HCT116 (cell line): ENCODE measurements around the gene ADORA3. TPM values are rescaled to one million over a fixed set of nuclear protein-coding genes. Genes with fewer than 3 reads are reported as not detected.

Experiments used
- ATAC-seq: fragments of 200-7000 bp; cut with Tn5 transposase; 2 replicates; pipeline ENCODE4 v1.9.1; 2020; ENCODE audit warnings: mild to moderate bottlenecking, moderate library complexity
- Bru-seq: library from RNA; stranded (reverse); fragments of 400-500 nt; gene quantifications from one replicate; lab custom pipeline; 2021; lab: Mats Ljungman, UMichigan
- BruChase-seq, 2 experiments: library from RNA; stranded (reverse); fragments of 400-500 nt; gene quantifications; one replicate each; lab custom pipeline; 2021; lab: Mats Ljungman, UMichigan
- BruUV-seq: library from RNA; stranded (reverse); fragments of 400-500 nt; replicated peaks from 2 replicates; lab custom pipeline; 2021; lab: Mats Ljungman, UMichigan
- CTCF ChIA-PET: fragments of 300-600 bp; sonication (Branson Sonifier 250); formaldehyde crosslinking; loops from one replicate; lab custom pipeline; 2021; ENCODE audit warnings: antibody characterized with exemption; lab: Charles Lee
- POLR2A ChIA-PET: fragments of 300-600, 350-600 bp; sonication (Branson Sonifier 250); formaldehyde crosslinking; loops from one replicate; lab custom pipeline; 2021; ENCODE audit warnings: antibody characterized with exemption; lab: Charles Lee
- RAD21 ChIA-PET, 2 experiments: fragments of 300-600 bp; sonication (Branson Sonifier 250); formaldehyde crosslinking; loops; one replicate each; lab custom pipeline; 2023; ENCODE audit warnings: low total read pairs in 2 of 2; ENCODE audit not compliant: uncharacterized antibody in 2 of 2, unreplicated experiment in 2 of 2, low non-redundant PET in 1 of 2; lab: Charles Lee
- DNase-seq: peaks from one replicate; pipeline ENCODE4 v3.0.0-alpha.2; 2010; ENCODE audit warnings: low read depth, low spot score
- H2AFZ ChIP-seq: fragments of 200-600 bp; shearing (Covaris generic), sonication (generic); 2 replicates; pipeline ENCODE4 v1.6.1; 2017; ENCODE audit warnings: low read depth, mixed run types, mixed read lengths, antibody characterized with exemption, low read length; ENCODE audit not compliant: poor library complexity, severe bottlenecking
- H3K27ac ChIP-seq: 2 replicates; pipeline ENCODE4 v1.5.1; 2012; ENCODE audit warnings: low read depth, low read length
- H3K27me3 ChIP-seq: fragments of 200-600 bp; sonication (generic); 2 replicates; pipeline ENCODE4 v1.6.1; 2016; ENCODE audit warnings: mixed run types, low read length, mixed read lengths; ENCODE audit not compliant: insufficient read depth
- H3K36me3 ChIP-seq, 2 experiments: fragments of 200-500 bp in 1 of 2; fragments of 200-600 bp in 1 of 2; sonication (Bioruptor generic) in 1 of 2; sonication (generic) in 1 of 2; 2 replicates each; pipeline versions ENCODE4 v1.5.1 to v1.6.1; 2014 to 2016; ENCODE audit warnings: low read length in 2 of 2, inconsistent platforms in 1 of 2, mixed read lengths in 1 of 2, mixed run types in 1 of 2; ENCODE audit not compliant: insufficient read depth in 2 of 2, control insufficient read depth in 1 of 2
- H3K4me1 ChIP-seq, 2 experiments: fragments of 200-600 bp in 1 of 2; sonication (generic) in 1 of 2; 2 replicates each; pipeline versions ENCODE4 v1.5.1 to v1.6.1; 2012 to 2017; ENCODE audit warnings: low read length in 2 of 2, inconsistent platforms in 1 of 2, mild to moderate bottlenecking in 1 of 2, mixed read lengths in 1 of 2, mixed run types in 1 of 2, moderate library complexity in 1 of 2; ENCODE audit not compliant: insufficient read depth in 2 of 2, control insufficient read depth in 1 of 2
- H3K4me2 ChIP-seq: fragments of 200-600 bp; sonication (generic); 2 replicates; pipeline ENCODE4 v1.6.1; 2017; ENCODE audit warnings: mixed run types, low read length, mixed read lengths
- H3K4me3 ChIP-seq, 2 experiments: fragments of 200-600 bp in 1 of 2; sonication (generic) in 1 of 2; replicated peaks in 1 of 2; 2 replicates each; pipeline ENCODE4 v1.5.1; 2011 to 2016; ENCODE audit warnings: low read length in 2 of 2, control low read depth in 1 of 2, low read depth in 1 of 2, mild to moderate bottlenecking in 1 of 2, mixed read lengths in 1 of 2, mixed run types in 1 of 2
- H3K79me2 ChIP-seq: fragments of 200-600 bp; sonication (generic); 2 replicates; pipeline ENCODE4 v1.6.1; 2017; ENCODE audit warnings: mild to moderate bottlenecking, mixed run types, low read length, moderate library complexity, mixed read lengths; ENCODE audit not compliant: insufficient read depth
- H3K9ac ChIP-seq: fragments of 200-600 bp; sonication (generic); 2 replicates; pipeline ENCODE4 v1.6.1; 2016; ENCODE audit warnings: low read length, mixed read lengths
- H3K9me2 ChIP-seq: fragments of 200-600 bp; sonication (generic), shearing (Covaris generic); 2 replicates; pipeline ENCODE4 v1.6.1; 2017; ENCODE audit warnings: mixed run types, mild to moderate bottlenecking, moderate library complexity; ENCODE audit not compliant: insufficient read depth
- H3K9me3 ChIP-seq, 2 experiments: fragments of 200-500 bp in 1 of 2; fragments of 200-600 bp in 1 of 2; sonication (Bioruptor generic) in 1 of 2; sonication (generic) in 1 of 2; 2 replicates each; pipeline ENCODE4 v1.6.1; 2014 to 2017; ENCODE audit warnings: low read length in 2 of 2, mixed read lengths in 2 of 2, inconsistent platforms in 1 of 2, low read depth in 1 of 2, mild to moderate bottlenecking in 1 of 2, mixed run types in 1 of 2, moderate library complexity in 1 of 2; ENCODE audit not compliant: control insufficient read depth in 1 of 2, insufficient read depth in 1 of 2
- H4K20me1 ChIP-seq: fragments of 200-600 bp; sonication (generic), shearing (Covaris generic); 2 replicates; pipeline ENCODE4 v1.6.1; 2017; ENCODE audit warnings: mixed run types, mild to moderate bottlenecking, moderate library complexity; ENCODE audit not compliant: insufficient read depth
- CEBPB ChIP-seq: IDR thresholded peaks from 2 replicates; pipeline ENCODE4 v1.6.1; 2012; ENCODE audit warnings: low read depth
- EGR1 ChIP-seq: IDR thresholded peaks from 2 replicates; pipeline ENCODE4 v1.6.1; 2012; ENCODE audit warnings: low read depth
- ELF1 ChIP-seq: IDR thresholded peaks from 2 replicates; pipeline ENCODE4 v1.6.1; 2012; ENCODE audit warnings: low read depth, borderline replicate concordance
- EZH2 ChIP-seq: fragments of 200-600 bp; sonication (generic); IDR thresholded peaks from 2 replicates; pipeline ENCODE4 v1.6.1; 2017; ENCODE audit warnings: antibody characterized with exemption, mixed run types
- FOSL1 ChIP-seq: IDR thresholded peaks from 2 replicates; pipeline ENCODE4 v1.6.1; 2012; ENCODE audit warnings: low read depth
- MAX ChIP-seq: IDR thresholded peaks from 2 replicates; pipeline ENCODE4 v1.6.1; 2012
- POLR2A ChIP-seq: IDR thresholded peaks from 2 replicates; pipeline ENCODE4 v1.7.0; 2011; ENCODE audit warnings: borderline replicate concordance; ENCODE audit not compliant: insufficient read depth, insufficient read length; ENCODE audit errors: extremely low read depth
- POLR2AphosphoS5 ChIP-seq: IDR thresholded peaks from 2 replicates; pipeline ENCODE4 v1.6.1; 2011; ENCODE audit warnings: mild to moderate bottlenecking, low read depth, low read length, moderate library complexity
- RAD21 ChIP-seq: IDR thresholded peaks from 2 replicates; pipeline ENCODE4 v1.6.1; 2012; ENCODE audit warnings: low read depth, mild to moderate bottlenecking
- SIN3A ChIP-seq: IDR thresholded peaks from 2 replicates; pipeline ENCODE4 v1.6.1; 2012; ENCODE audit warnings: low read depth
- SP1 ChIP-seq: IDR thresholded peaks from 2 replicates; pipeline ENCODE4 v1.6.1; 2012; ENCODE audit warnings: low read depth
- SRF ChIP-seq: IDR thresholded peaks from 2 replicates; pipeline ENCODE4 v1.6.1; 2012; ENCODE audit warnings: low read depth
- ZFX ChIP-seq: fragments of 450-650 bp; IDR thresholded peaks from 2 replicates; pipeline ENCODE4 v1.6.1; 2017
- ZNF274 ChIP-seq: fragments of 200-500 bp; sonication (Bioruptor generic); IDR thresholded peaks from 2 replicates; pipeline ENCODE4 v1.6.1; 2014; ENCODE audit warnings: mild to moderate bottlenecking, low read depth, low read length, inconsistent platforms
- intact Hi-C: fragments of 100-400 bp; cut with micrococcal nuclease; formaldehyde crosslinking; loops from 2 replicates; pipeline ENCODE4 v1.10.0; 2022
- long read RNA-seq: library from polyadenylated mRNA; unstranded; transcript quantifications from one replicate; pipeline ENCODE4 v2.0.0, GENCODE V29; 2021; ENCODE audit not compliant: unreplicated experiment
- polyA plus RNA-seq: library from polyadenylated mRNA; unstranded; fragments of >200 nt; gene quantifications from 2 replicates; pipeline ENCODE4 v1.2.1, GENCODE V29; 2012; ENCODE audit warnings: missing spikeins
- total RNA-seq: library from RNA; stranded (reverse); gene quantifications from one replicate; pipeline ENCODE4 v1.2.1, GENCODE V29; 2021; ENCODE audit not compliant: unreplicated experiment
- TF ChIP-seq, protein P1 (sequence below), 3 experiments: fragments of 200-600 bp in 1 of 3; sonication (generic) in 1 of 3; IDR thresholded peaks in 2 of 3; conservative IDR thresholded peaks in 1 of 3; 2 replicates each; pipeline ENCODE4 v1.5.1; 2012 to 2017; ENCODE audit warnings: low read depth in 2 of 3, low read length in 2 of 3, antibody characterized with exemption in 1 of 3, borderline replicate concordance in 1 of 3, control low read depth in 1 of 3, mild to moderate bottlenecking in 1 of 3, mixed read lengths in 1 of 3, mixed run types in 1 of 3, moderate library complexity in 1 of 3; ENCODE audit not compliant: insufficient read depth in 1 of 3
- TF ChIP-seq, protein P2 (sequence below): IDR thresholded peaks from 2 replicates; pipeline ENCODE4 v1.6.1; 2012
- TF ChIP-seq, protein P3 (sequence below): IDR thresholded peaks from 2 replicates; pipeline ENCODE4 v1.6.1; 2011; ENCODE audit warnings: mild to moderate bottlenecking, low read length, moderate library complexity; ENCODE audit not compliant: insufficient replicate concordance; ENCODE audit errors: extremely low read depth

ADORA3 gene
- not detected for total RNA-seq
- polyA plus RNA-seq = not detected in 2 replicates
- not detected for Bru-seq, nascent RNA
- BruChase-seq, experiment 1, labeled RNA remaining after a 6-hour chase = not detected
- not detected for BruChase-seq, experiment 2, labeled RNA remaining after a 2-hour chase
- long read RNA-seq = 0 reads

GRCh38 chr1:111503585-111504060 lies at the start of gene ADORA3, which contains the start of gene TMIGD3:
ADORA3 (minus strand) TSS chr1:111503633; CDS start chr1:111503354, 279 bp downstream.
TMIGD3 (minus strand) TSS chr1:111503633; CDS start chr1:111503354, 279 bp downstream.
- intact Hi-C loops = no loop called here
- no peak within 1 kb of the TSS for H2AFZ ChIP-seq
- H3K27ac ChIP-seq = no peak within 1 kb of the TSS

More at GRCh38 chr1:111503585-111504060, at the start of gene ADORA3, which contains the start of gene TMIGD3:
- Histone ChIP-seq H3K4me3 (no peak within 1 kb of the TSS), H3K4me1 (peaks cover 9 to 15% of the 10 kb centered on the region in 2 experiments), H4K20me1 (no peaks in the 10 kb centered on the region)
- ATAC-seq (no peak), DNase-seq (no peak)
- POLR2A ChIA-PET = no interaction called here
- TF ChIP-seq, protein P1, sequence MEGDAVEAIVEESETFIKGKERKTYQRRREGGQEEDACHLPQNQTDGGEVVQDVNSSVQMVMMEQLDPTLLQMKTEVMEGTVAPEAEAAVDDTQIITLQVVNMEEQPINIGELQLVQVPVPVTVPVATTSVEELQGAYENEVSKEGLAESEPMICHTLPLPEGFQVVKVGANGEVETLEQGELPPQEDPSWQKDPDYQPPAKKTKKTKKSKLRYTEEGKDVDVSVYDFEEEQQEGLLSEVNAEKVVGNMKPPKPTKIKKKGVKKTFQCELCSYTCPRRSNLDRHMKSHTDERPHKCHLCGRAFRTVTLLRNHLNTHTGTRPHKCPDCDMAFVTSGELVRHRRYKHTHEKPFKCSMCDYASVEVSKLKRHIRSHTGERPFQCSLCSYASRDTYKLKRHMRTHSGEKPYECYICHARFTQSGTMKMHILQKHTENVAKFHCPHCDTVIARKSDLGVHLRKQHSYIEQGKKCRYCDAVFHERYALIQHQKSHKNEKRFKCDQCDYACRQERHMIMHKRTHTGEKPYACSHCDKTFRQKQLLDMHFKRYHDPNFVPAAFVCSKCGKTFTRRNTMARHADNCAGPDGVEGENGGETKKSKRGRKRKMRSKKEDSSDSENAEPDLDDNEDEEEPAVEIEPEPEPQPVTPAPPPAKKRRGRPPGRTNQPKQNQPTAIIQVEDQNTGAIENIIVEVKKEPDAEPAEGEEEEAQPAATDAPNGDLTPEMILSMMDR (IDR thresholded peaks at IDR 0.05 in 2 of 3, conservative IDR thresholded peaks at IDR 0.05 in 1 of 3; ENCODE audit: borderline replicate concordance in 1 of 3, insufficient read depth in 1 of 3, low read depth in 2 of 3, low read length in 2 of 3) = no peak
- TF ChIP-seq SP1 = no peak
- TF ChIP-seq RAD21 = no peak
- TF ChIP-seq POLR2A = no peak
- TF ChIP-seq MAX = no peak
- TF ChIP-seq ZFX = no peak
- no peak for TF ChIP-seq ZNF274
- TF ChIP-seq FOSL1 = no peak
- TF ChIP-seq EGR1 = no peak
- no peak for TF ChIP-seq SIN3A
- no peak for TF ChIP-seq ELF1
- no peak for TF ChIP-seq POLR2AphosphoS5
- TF ChIP-seq, protein P2, sequence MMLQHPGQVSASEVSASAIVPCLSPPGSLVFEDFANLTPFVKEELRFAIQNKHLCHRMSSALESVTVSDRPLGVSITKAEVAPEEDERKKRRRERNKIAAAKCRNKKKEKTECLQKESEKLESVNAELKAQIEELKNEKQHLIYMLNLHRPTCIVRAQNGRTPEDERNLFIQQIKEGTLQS = no peak
- no peak for TF ChIP-seq CEBPB
- TF ChIP-seq, protein P3, sequence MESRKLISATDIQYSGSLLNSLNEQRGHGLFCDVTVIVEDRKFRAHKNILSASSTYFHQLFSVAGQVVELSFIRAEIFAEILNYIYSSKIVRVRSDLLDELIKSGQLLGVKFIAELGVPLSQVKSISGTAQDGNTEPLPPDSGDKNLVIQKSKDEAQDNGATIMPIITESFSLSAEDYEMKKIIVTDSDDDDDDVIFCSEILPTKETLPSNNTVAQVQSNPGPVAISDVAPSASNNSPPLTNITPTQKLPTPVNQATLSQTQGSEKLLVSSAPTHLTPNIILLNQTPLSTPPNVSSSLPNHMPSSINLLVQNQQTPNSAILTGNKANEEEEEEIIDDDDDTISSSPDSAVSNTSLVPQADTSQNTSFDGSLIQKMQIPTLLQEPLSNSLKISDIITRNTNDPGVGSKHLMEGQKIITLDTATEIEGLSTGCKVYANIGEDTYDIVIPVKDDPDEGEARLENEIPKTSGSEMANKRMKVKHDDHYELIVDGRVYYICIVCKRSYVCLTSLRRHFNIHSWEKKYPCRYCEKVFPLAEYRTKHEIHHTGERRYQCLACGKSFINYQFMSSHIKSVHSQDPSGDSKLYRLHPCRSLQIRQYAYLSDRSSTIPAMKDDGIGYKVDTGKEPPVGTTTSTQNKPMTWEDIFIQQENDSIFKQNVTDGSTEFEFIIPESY = no peak
- TF ChIP-seq EZH2 = no peak
- no peak for TF ChIP-seq SRF
- TF ChIP-seq, all 23 proteins: peak for 0
- no TSS peak for BruUV-seq
- no peaks in the 10 kb centered on the region for H3K36me3 ChIP-seq
- no peaks in the 10 kb centered on the region for H3K9me3 ChIP-seq
- no peaks in the 10 kb centered on the region for H3K27me3 ChIP-seq
- ChIA-PET RAD21 (no interaction called here), CTCF (no interaction called here)
- H3K9me2 ChIP-seq = no peaks in the 10 kb centered on the region
- no peak within 1 kb of the TSS for H3K4me2 ChIP-seq
- H3K79me2 ChIP-seq = no peaks in the 10 kb centered on the region
- H3K9ac ChIP-seq = no peak within 1 kb of the TSS
